Psoas muscle (tissue), 8 donors: ENCODE measurements around the gene CDH4. TPM values are rescaled to one million over a fixed set of nuclear protein-coding genes. Genes with fewer than 3 reads are reported as not detected.

Experiments
- ATAC-seq, 4 donors: fragments of 200-7000 bp; cut with Tn5 transposase; one replicate each; pipeline ENCODE4 v1.9.1; 2020; ENCODE audit warnings: moderate library complexity in 3 of 4, mild to moderate bottlenecking in 2 of 4
- DNase-seq, 2 donors: peaks; one replicate each; pipeline ENCODE4 v3.0.0-alpha.2; 2020
- H3K27ac ChIP-seq: fragments of 200-600 bp; one replicate; pipeline ENCODE4 v1.8.0; 2022
- H3K27me3 ChIP-seq, 3 donors: fragments of 200-600 bp in 1 of 3; one replicate each; pipeline versions ENCODE4 v1.6.1 to v1.8.0; 2013 to 2022; ENCODE audit warnings: low read length in 2 of 3, mild to moderate bottlenecking in 2 of 3, moderate library complexity in 1 of 3; ENCODE audit not compliant: insufficient read depth in 3 of 3
- H3K36me3 ChIP-seq, 2 donors: fragments of 200-600 bp in 1 of 2; one replicate each; pipeline versions ENCODE4 v1.6.1 to v1.8.0; 2013 to 2022; ENCODE audit warnings: low read depth in 1 of 2, mild to moderate bottlenecking in 1 of 2, moderate library complexity in 1 of 2; ENCODE audit not compliant: insufficient read depth in 1 of 2
- H3K4me1 ChIP-seq: fragments of 200-600 bp; one replicate; pipeline ENCODE4 v1.8.0; 2022
- H3K4me3 ChIP-seq: fragments of 200-600 bp; one replicate; pipeline ENCODE4 v1.8.0; 2022; ENCODE audit warnings: mild to moderate bottlenecking
- H3K9me3 ChIP-seq: fragments of 200-600 bp; one replicate; pipeline ENCODE4 v1.8.0; 2022
- CTCF ChIP-seq: fragments of 200-600 bp; IDR thresholded peaks from one replicate; pipeline ENCODE4 v1.8.0; 2022; ENCODE audit warnings: antibody characterized with exemption
- whole genome bisulfite sequencing, 3 donors: extraction: QIAGEN DNeasy Blood & Tissue Kit; methylation state at CpG; one replicate each; pipeline versions ENCODE4 v1.1.6 to v1.1.7; 2013; 5-methylcytosine and 5-hydroxymethylcytosine counted together
- intact Hi-C, 2 donors: fragments of 100-400 bp; cut with DNase I; formaldehyde crosslinking; loops; one replicate each; pipeline versions ENCODE4 v1.11.0 to v1.14.2; 2022
- polyA plus RNA-seq, 3 donors: library from polyadenylated mRNA; stranded (reverse); fragments of 200-250 nt; gene quantifications; one replicate each; pipeline ENCODE4 v1.2.3, GENCODE V29; 2013
- total RNA-seq, 4 donors: library from RNA; stranded (reverse); fragmentation: NEBNext Ultra II Directional in 2 of 4; extraction: Animal tissue kit (Norgen Biotek cat#: 25700) in 2 of 4; gene quantifications; one replicate each; pipeline versions ENCODE4 v1.2.1 to v1.2.4, GENCODE V29; 2021 to 2023
- donor health status: healthy with polysubstance abuse.
- donor health status: DM: no; HTN: no; CAD: no; lungs with moderate emphysema.
- donor health status: Bipolar disorder and iron deficiency.
- donor health status: healthy.
- donor health status: DM: yes; HTN: yes; CAD: no.
- donor health status: DM: no; HTN: no; CAD: no.
- donor health status: DM: no; HTN: no; CAD: no.
- donor health status: DM: yes; HTN: yes; CAD: no.

CDH4 gene
- total and polyA plus RNA-seq, 7 donors: 0.26 to 1.0 (median 0.34) TPM

DNA sequence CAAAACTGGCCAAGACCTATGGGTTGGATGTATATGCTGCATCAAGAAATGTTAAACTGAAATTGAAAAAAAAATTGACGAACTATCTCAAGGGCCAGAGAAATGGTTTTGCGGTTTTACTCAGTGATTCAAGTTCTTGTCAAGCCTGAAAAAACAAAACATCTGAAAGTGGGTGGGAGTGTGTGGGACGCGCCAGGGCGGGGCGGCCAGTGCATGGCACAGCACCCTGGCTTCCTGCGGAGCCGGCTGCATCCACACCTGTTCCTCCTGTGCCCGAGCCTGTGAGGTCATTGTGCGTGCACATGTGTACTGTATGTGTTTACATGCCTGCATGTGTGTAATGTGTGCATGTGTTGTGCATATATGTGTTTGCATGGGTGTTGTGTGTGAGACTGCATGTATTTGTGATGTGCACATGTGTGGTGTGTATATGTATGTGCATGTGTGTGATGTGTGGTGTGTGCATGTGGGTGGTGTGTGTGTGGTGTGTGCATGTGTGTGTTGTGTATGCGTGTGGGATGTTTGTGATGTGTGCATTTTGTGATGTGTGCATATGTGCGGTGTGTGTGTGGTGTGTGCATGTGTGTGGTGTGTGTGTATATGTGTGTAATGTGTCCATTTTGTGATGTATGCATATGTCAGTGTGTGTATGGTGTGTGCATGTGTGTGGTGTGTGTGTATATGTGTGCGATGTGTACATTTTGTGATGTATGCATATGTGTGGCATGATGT is 59.8 kb downstream of the CDH4 start:
- intact Hi-C loops: no loop called here
- TF ChIP-seq CTCF: no peak
- Histone ChIP-seq H3K4me1 (no peaks in the 10 kb centered on the region), H3K36me3 (no peaks in the 10 kb centered on the region), H3K27me3 (peaks cover 0 to 3% (median 0%) of the 10 kb centered on the region in 3 donors), H3K9me3 (no peaks in the 10 kb centered on the region), H3K27ac (no peak overlapping the region), H3K4me3 (no peak overlapping the region)
- DNase-seq (no peak), ATAC-seq (no peak)
- 74 to 82% (median 80%) methylated on average over 13 of the region's 13 CpGs for WGBS, 3 donors

DNA sequence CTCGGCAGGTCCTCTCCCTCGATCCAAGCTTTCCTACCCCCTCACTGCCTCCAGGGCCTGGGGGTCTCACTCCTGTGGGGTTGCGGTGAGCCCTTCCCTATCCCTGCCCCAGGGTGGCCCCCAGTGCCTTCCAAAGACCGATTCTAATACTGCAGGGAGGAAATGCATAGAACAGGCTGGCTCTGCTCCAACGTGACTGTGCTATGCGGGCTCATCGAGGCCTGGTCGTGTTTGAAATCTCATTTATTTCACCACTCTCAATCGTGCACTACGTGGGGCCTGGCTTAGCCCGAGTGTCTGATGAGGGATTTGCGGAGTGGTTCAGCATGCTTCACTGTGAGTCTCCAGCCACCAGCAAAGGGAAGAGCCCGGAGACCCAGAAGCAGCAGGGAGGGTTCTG is 60.9 kb downstream of the CDH4 start:
- Histone ChIP-seq H3K27ac (no peak overlapping the region), H3K36me3 (no peaks in the 10 kb centered on the region), H3K9me3 (no peaks in the 10 kb centered on the region), H3K4me1 (no peaks in the 10 kb centered on the region), H3K27me3 (peaks cover 0 to 3% (median 0%) of the 10 kb centered on the region in 3 donors), H3K4me3 (no peak overlapping the region)
- ATAC-seq (no peak), DNase-seq (no peak)
- WGBS, 3 donors: 71 to 81% (median 74%) methylated on average over 13 of the region's 13 CpGs
- no peak for TF ChIP-seq CTCF
- intact Hi-C loops: no loop called here

- Histone ChIP-seq H3K36me3 (no peaks in the 10 kb centered on the region), H3K27me3 (peaks cover 0 to 3% (median 0%) of the 10 kb centered on the region in 3 donors), H3K9me3 (no peaks in the 10 kb centered on the region), H3K4me3 (no peak overlapping the region), H3K4me1 (no peaks in the 10 kb centered on the region), H3K27ac (no peak overlapping the region)
- ATAC-seq (no peak), DNase-seq (no peak)
- 92 to 95% (median 95%) methylated on average over 11 of the region's 11 CpGs for WGBS, 3 donors
- TF ChIP-seq CTCF: no peak
- intact Hi-C loops: no loop called here
Measured at GRCh38 chr20:61313396-61313795, 61.3 kb downstream of the CDH4 start.

GRCh38 chr20:61314326-61315010 is 62.4 kb downstream of the CDH4 start:
- no peaks in the 10 kb centered on the region for H3K9me3 ChIP-seq
- peaks cover 0 to 3% (median 0%) of the 10 kb centered on the region in 3 donors for H3K27me3 ChIP-seq
- TF ChIP-seq CTCF: no peak
- H3K36me3 ChIP-seq: no peaks in the 10 kb centered on the region
- DNase-seq: no peak
- H3K4me3 ChIP-seq: no peak overlapping the region
- 86 to 90% (median 89%) methylated on average over 17 of the region's 17 CpGs for WGBS, 3 donors
- intact Hi-C loops: no loop called here
- no peak overlapping the region for H3K27ac ChIP-seq
- ATAC-seq: no peak
- H3K4me1 ChIP-seq: no peaks in the 10 kb centered on the region
